HG03280 (cell line): ENCODE data around the gene CHST2.

Experiments
- ATAC-seq: cut with Tn5 transposase; IDR thresholded peaks from one replicate; pipeline ENCODE4 v1.9.1; 2021; ENCODE audit warnings: mild to moderate bottlenecking, moderate library complexity; ENCODE audit not compliant: unreplicated experiment

The CHST2 gene

DNA sequence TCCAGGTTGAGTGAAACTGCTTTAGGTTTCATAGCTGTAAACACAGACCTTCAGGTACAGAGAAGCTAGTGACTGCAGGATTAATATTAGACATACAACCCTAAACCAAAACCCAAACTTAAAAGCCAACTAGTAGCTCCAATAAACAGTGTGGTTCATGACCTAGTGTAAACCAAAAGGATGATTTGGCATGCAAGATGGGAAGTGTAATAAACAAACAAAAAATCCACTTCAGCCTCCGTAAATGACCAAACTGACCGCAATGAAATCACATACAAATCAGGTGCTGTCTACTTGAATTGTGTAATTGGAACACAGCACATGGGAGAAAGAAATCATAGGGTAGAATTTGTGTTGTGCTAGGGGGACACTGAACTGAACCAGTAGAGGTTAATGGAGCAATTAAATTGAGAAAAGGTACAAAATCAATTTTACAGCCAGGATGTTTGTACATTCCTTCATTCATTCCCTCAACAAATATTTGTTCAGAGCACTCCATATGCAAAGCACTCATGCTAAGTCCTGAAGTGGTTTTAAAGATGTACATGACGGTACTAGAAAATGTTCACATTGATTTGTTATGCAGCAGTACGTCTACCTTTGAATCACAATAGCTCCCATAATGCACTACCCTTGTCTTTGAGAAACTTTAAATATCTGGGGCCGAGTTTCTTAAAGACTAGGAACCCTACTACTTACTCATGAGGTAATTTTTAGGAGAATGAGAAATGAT, 21.4 kb upstream of the CHST2 start:
- ATAC-seq = no peak

DNA sequence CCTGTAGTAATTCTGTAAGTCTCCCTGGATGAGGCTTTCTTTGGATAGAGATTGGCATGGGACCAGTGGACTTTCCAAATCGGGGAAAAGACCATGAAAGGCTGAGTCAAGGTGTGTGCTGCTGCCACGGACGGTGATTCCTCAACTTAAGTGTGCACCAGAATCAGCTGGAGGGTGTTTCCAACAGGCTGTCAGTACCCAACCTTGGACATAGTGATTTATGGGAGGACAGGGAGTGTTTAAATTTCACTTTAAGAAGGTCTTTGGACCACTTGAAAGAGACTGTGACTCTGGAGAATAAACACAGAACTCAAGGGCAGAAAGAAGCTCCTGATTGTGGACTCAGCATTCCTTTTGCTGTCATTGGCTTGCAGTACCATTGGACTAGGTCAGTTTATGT, 20.4 kb upstream of the CHST2 start:
- ATAC-seq = no peak

DNA sequence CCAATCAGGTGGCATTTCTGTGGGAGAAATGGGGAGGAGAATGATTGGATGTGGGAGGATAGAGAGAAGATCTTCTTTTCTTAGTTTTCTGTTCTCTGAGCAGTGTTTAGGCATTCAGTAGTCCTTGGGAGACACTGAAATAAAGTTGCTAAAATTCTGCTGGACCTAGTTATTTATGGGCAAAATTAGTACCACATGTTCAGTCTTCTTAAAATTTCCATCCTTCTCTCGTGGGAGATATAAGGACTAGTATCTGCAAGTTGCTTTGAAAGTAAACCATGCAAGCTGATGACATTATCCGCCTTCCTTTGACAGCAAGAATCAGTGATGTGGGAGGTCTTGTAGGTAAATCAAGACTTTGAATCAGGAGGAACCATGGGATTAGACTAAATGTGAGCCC, 19.9 kb upstream of the CHST2 start:
- ATAC-seq = no peak

DNA sequence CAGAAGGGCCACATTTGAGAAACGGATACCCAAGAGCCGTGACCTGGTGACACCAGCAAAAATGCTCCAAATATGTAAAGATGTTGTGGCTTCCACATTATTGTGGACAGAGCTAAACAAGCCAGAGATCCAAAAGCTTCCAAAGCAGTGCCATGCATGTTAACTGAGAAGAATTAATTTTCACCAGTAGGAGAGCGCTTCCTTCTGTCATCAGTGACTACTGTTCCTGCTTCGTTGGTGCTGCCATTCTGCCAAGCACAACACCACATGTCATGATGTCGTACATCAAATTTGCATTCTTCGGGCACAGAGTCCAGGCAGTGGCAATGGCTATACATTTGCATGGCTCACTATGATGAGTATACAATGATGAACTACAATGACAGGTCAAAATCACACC, 19.1 kb upstream of the CHST2 start:
- no peak for ATAC-seq

DNA sequence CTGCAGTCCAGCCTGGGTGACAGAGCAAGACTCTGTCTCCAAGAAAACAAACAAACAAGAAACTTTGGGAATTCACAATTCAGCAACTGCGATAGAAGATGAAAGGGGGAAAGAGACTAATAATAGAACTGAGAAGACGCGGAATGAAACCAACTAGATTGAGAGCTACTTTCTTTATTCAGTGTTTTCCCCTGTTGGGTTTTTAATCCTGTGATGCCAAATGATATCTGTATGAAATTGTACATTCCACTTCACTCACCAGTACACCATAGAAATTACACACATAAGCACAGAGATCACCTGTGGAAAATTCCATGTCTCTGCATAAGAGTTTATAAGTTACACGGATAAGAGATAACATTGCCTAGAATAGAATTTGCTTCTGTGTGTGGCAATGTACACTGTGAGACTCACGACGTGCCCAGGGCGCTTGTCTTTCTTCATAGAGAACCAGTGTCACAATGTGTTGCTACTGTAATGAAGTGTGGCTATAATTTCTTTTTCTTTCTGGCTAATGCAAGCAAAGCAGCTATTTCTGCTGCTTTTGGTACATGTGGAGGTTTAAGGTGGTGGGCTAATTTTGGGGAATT, 17.7 kb upstream of the CHST2 start:
- no peak for ATAC-seq

DNA sequence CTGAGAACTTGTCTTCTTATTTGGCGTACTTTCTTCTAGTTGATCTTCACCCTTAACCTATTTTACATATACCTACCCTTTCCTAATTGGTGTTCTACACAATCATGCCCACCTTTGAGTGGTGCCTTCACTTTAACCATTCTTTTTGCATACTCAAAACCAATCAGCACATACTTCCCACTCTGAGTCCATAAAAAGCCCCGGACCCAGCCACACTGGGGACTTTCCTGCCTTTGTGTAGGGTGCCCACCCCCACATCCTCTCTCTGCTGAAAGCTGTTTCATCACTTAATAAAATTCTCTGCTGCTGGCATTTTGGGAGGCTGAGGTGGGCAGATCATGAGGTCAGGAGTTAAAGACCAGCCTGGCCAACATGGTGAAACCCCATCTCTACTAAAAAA, 15.9 kb upstream of the CHST2 start:
- no peak for ATAC-seq

DNA sequence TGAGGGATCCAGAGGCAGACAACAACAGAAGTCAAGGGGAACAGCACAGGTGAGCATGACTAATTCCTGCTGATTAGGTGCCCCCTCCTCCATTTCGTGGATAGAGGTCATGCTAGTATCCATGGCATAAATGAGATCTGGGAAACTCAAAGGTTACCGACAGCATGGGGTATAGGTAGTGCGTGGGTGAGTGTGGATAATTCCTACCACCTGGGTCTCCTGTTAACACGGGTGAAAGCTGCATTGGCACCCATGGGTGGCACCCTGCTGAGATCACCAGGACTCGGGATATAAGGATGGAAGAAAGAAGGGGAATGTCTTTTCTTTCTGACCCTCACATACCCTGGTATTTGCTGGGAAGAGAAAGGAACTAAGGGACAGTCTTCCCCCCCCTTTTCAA, 14.4 kb upstream of the CHST2 start:
- ATAC-seq = no peak

DNA sequence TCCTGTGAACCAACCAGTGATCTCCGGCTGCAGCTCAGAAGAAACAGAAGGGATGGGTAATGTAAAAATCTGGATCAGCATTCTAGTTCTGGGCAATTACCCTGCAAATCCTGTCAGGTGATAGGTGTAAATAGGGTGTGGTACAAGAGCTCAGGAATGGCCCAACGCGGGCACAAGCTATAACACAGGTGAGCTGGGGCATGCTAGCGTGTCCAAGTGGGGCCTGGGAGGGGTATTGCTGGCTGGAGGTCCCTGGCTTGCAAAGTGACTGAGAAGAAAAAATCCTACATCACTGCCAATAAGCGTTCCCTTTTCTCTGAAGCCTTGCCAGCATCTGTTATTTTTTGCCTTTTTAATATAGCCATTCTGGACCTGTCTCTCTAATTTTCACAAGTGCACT, 9.7 kb upstream of the CHST2 start:
- no peak for ATAC-seq

DNA sequence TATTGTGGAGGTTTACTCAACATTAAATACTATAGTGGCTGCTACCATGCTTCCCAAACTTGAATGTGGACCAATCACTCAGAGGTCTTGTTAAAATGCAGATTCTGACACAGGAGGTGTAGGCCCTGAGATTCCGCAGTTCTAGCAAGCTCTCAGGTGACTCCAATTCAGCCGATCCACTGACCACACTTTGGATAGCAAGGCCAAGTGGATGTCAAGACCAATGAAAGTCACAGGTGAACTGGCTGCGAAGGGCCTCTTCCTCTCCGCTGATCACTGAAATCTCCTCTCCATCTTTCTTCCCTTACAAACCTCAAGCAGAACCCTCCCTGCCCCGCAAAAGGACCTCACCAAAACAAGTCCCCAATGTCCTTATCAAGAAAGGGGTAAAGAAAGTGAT, 9.2 kb upstream of the CHST2 start:
- no peak for ATAC-seq

DNA sequence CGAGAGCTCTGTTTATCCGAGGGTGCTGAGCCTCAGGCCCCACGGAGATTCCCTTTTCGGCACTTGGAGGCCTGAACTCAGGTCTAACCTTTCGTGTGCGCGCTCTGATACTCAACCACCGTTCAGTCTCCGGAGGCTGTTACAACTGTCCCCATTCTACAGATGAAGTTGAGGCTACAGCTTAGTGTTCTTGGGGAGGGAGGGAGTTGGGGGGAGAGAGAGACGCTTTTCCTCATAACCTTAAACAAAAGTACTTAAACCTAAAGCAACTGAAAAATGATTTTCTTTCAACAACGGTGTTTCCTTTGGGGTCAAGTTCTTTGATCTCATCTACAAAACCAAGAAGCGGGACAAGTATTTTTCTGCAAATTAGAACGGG, 952 bp upstream of the CHST2 start:
- ATAC-seq = no peak

DNA sequence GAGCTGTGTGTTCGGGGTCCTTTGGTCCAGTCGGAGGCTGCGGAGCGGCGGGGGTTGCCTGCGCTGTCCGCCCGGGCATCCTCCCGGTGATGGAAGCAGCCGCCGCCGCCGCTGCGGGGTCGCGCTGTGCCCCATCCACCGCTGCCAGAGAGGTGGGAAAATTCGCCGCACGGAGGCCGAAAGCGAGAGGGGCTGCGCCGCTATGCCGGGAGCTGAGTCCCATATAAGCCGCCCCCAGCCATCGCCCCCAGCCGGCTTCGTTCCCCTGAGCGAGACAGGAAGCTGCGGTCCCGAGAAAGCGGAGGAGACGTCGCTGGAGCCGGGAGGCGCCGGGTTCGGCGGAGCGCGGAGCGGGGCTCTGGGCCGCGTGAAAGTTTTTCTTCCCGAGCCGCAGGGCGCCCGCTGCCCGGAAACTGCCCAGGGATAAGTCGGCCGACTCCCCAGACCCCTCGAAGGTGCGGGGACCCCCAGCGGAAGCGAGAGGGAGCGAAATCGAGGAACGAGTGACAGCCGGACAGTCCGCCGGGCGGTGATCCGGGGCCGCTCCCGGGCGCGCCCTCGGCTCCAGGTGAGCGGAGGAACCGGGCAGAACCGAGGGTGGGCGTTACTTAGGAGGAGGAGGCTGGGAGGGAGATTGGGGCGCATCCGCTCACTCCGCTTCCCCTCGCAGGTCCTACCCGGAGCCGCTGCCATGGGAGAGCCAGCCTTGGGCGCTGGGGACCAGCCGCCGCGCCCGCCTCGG, 574 bp downstream of the CHST2 start:
- peak; percentile 16 for ATAC-seq

DNA sequence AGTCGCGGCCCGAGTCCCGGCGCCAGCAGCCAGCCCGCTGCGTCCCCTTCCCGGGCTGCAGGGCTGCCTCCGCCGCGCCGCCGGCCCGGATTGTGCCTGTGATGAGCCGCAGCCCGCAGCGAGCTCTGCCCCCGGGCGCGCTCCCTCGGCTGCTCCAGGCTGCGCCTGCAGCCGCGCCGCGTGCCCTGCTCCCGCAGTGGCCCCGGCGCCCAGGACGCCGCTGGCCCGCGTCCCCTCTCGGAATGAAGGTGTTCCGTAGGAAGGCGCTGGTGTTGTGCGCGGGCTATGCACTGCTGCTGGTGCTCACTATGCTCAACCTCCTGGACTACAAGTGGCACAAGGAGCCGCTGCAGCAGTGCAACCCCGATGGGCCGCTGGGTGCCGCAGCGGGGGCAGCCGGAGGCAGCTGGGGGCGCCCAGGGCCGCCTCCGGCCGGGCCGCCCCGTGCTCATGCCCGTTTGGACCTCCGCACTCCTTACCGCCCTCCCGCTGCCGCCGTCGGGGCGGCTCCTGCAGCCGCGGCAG, 1.2 kb downstream of the CHST2 start:
- ATAC-seq = peak; percentile 41

DNA sequence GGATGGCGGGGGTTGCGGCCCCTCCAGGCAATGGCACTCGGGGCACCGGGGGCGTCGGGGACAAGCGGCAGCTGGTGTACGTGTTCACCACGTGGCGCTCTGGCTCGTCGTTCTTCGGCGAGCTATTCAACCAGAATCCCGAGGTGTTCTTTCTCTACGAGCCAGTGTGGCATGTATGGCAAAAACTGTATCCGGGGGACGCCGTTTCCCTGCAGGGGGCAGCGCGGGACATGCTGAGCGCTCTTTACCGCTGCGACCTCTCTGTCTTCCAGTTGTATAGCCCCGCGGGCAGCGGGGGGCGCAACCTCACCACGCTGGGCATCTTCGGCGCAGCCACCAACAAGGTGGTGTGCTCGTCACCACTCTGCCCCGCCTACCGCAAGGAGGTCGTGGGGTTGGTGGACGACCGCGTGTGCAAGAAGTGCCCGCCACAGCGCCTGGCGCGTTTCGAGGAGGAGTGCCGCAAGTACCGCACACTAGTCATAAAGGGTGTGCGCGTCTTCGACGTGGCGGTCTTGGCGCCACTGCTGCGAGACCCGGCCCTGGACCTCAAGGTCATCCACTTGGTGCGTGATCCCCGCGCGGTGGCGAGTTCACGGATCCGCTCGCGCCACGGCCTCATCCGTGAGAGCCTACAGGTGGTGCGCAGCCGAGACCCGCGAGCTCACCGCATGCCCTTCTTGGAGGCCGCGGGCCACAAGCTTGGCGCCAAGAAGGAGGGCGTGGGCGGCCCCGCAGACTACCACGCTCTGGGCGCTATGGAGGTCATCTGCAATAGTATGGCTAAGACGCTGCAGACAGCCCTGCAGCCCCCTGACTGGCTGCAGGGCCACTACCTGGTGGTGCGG, 1.9 kb downstream of the CHST2 start:
- ATAC-seq = peak; percentile 12

DNA sequence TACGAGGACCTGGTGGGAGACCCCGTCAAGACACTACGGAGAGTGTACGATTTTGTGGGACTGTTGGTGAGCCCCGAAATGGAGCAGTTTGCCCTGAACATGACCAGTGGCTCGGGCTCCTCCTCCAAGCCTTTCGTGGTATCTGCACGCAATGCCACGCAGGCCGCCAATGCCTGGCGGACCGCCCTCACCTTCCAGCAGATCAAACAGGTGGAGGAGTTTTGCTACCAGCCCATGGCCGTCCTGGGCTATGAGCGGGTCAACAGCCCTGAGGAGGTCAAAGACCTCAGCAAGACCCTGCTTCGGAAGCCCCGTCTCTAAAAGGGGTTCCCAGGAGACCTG, 2.5 kb downstream of the CHST2 start:
- ATAC-seq = no peak

DNA sequence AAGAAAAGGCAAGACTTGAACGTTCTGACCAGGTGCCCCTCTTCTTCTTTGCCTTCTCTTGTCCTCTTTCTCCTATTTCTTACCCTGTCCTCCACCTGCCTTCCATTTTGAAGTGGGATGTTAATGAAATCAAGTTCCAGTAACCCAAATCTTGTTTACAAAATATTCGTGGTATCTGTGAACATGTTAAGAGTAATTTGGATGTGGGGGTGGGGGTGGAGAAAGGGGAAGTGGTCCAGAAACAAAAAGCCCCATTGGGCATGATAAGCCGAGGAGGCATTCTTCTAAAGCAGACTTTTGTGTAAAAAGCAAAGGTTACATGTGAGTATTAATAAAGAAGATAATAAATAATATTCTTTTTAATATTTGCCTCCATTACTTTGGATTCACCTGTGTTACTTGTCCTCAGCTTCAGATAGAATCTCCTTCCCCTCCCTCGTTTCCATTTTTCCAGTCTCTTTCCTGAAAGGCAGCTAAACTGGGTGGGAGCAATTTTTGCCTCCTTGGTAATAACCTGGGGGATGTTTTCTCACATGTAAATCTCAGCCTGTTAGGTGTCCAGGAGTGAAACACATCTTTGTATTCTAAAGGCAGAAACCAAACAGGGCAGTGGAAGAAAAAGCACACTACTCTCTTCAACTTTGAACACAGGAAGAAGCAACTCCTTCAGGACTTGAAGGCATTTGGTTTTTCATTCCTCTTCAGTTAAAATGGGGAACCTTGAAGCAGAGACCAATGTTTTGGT, 3.2 kb downstream of the CHST2 start:
- no peak for ATAC-seq

DNA sequence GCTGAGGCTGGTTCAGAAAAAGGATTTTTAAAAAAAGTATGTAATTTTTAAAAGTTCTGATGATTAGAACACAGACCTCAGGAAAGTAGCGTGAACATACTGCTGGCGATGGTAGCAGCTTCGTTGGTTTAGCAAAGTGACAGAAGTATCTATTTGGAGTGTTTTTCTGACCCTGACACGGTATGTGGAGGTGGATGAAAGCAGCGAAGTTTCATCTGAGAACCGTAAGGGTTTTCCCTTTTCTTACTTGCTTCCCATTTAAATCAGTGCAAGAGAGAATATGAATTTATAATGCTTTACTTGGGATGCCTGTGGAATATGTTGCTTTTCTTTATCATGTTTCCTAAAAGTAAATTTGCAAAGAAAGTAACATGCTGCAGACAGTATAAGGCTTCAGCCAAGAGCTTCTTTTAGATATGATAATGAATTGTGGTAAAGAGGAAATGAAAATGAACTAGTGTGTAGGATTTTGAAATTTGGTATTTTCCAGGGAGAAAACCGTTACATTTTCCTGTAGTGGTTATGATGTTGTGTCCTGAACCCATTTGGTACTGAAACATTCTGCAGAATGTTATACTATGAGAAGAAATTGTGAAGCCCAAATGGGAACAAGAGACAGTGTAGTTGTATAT, 3.9 kb downstream of the CHST2 start:
- ATAC-seq = no peak

DNA sequence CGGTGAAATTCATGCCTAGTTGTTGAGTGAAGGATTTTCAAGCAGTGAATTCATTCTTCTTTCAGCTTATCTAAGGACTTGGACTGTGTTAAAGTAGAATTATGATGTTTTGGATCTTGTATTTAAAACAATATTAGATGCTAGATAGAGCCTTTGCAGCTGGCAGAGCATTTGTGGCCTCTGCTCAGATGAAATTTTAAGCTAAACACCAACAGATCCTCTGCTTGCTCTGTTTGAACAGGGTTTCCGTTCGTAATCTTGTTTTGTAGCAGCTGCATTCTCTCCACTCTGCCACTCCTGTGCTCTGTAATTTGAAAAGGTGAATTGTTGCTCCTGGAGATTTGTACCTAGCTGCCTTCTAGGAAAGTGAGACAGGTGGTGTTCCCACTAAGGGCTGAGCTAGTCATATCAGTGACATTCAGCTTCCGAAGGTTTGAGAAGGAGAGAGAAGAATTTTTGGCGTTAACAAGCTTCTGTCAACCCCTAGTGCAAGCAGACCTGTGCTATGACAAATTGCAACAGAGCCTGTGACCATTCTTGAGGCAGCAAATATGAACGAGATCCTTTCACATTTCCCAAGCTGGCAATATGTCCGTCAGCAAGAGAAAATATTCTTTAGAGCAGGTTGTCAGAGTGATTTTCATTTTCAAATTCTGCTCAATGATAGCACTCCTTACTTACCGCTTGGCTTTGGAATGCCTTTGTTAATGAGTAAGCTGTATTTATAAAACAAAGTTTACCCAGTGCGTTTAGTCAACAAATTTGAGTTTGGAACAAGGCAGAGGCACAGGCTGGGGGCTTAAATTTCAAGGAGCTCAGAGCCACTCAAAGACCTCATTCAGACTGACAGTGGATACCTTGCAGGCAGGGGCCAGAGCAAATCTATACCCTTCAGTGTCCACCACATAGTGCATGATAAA, 5.3 kb downstream of the CHST2 start:
- ATAC-seq = no peak

DNA sequence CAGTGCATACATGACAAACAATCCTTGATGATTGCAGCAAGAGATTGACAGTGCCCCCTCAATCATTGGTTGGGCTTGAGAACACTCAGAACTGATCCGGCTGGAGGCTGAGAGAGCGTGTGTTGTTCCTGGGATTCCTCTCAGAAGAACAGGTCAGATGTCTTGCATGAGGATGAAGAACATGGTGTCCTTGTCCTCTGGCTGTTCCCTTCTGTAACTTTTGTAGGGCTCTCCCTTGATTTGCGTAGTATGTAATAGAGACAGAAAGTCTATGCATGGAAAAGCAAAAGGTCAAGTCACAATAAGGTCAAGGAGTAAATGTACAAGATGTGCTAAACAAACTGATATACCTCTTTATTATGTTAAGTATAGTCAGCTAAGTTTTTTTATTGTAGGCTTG, 8.2 kb downstream of the CHST2 start:
- ATAC-seq = no peak
